Hepatocyte (in vitro differentiated cells): ENCODE results near the gene ELAC1.

Experiments used
- CTCF ChIP-seq: fragments of 200-600 bp; sonication (generic); IDR thresholded peaks from 2 replicates; pipeline ENCODE4 v1.5.1; 2016; ENCODE audit warnings: antibody characterized with exemption, mild to moderate bottlenecking; ENCODE audit not compliant: poor library complexity
- EZH2 ChIP-seq: fragments of 200-600 bp; sonication (generic); IDR thresholded peaks from 2 replicates; pipeline ENCODE4 v1.6.1; 2016; ENCODE audit warnings: antibody characterized with exemption, mild to moderate bottlenecking, borderline replicate concordance

GRCh38 chr18:50928551-50928950, 39.3 kb upstream of the ELAC1 start:
- no peak for TF ChIP-seq CTCF
- no peak for TF ChIP-seq EZH2
